ENCODE measurements around the gene OPCML. TPM values are rescaled to one million over a fixed set of nuclear protein-coding genes. Genes with fewer than 3 reads are reported as not detected.
A peak's percentile ranks its signal among the peaks of the same experiment; 100 is the strongest.

OPCML gene
- total RNA-seq, 1 donor from 2014 or later, result 1.2 TPM

DNA sequence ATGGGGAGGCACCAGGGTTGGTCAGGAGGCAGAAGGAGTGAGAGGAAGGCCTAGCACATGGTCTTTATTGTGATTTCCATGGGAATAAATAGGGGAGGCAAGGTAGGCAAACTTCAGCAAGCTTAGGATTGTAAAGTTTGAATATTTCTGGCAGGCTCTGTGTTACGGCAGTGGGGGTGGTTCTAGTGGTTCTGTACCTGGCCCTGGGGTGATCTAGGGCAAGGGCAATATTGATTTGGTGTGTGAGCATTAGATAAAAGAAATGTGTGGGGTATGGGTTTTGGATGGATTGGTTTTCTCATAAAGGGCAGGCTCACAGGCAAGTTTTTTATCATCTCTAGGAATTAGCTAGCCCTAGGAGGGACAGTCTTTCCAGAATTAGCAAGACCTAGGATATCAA, 584.0 kb downstream of the OPCML start:
- Mint-ChIP-seq H3K4me3 (no peak overlapping the region), H3K4me1 (peaks cover 8% of the 10 kb centered on the region), H3K36me3 (ENCODE audit: low read depth) (no peaks in the 10 kb centered on the region), H3K9me3 (no peaks in the 10 kb centered on the region), H3K27me3 (ENCODE audit: low read depth) (peaks cover 16% of the 10 kb centered on the region), H3K27ac (ENCODE audit: unreplicated experiment) (no peak overlapping the region)
- no peak for DNase-seq (ENCODE audit: low read depth, low spot score)
- TF ChIP-seq, protein P1, sequence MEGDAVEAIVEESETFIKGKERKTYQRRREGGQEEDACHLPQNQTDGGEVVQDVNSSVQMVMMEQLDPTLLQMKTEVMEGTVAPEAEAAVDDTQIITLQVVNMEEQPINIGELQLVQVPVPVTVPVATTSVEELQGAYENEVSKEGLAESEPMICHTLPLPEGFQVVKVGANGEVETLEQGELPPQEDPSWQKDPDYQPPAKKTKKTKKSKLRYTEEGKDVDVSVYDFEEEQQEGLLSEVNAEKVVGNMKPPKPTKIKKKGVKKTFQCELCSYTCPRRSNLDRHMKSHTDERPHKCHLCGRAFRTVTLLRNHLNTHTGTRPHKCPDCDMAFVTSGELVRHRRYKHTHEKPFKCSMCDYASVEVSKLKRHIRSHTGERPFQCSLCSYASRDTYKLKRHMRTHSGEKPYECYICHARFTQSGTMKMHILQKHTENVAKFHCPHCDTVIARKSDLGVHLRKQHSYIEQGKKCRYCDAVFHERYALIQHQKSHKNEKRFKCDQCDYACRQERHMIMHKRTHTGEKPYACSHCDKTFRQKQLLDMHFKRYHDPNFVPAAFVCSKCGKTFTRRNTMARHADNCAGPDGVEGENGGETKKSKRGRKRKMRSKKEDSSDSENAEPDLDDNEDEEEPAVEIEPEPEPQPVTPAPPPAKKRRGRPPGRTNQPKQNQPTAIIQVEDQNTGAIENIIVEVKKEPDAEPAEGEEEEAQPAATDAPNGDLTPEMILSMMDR (conservative IDR thresholded peaks at IDR 0.05), result no peak

DNA sequence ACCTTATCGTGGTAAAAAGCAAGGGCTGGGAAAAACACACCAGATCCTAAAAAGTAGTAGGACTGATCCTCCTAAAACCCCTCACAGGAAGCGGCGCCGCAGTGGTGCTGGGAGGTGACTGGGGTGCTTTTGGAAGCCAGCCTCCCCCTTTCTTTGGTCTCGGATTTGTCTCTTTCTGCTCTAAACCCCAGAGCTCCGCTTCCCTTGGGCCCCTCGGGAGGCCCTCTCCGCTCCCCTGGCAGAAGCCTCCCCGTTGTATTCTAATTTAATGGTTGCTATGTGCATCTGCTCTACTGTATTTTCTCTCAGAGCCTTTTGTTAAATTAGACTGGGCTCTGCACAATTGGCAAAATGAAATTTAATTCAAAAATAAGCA, 587.7 kb downstream of the OPCML start:
- DNase-seq (ENCODE audit: low read depth, low spot score), result no peak
- TF ChIP-seq, protein P1 (conservative IDR thresholded peaks at IDR 0.05), result no peak
- H3K4me3 Mint-ChIP-seq, result peak overlapping the region; percentile 88
- no peaks in the 10 kb centered on the region for H3K36me3 Mint-ChIP-seq (ENCODE audit: low read depth)
- no peak overlapping the region for H3K27ac Mint-ChIP-seq (ENCODE audit: unreplicated experiment)
- no peaks in the 10 kb centered on the region for H3K9me3 Mint-ChIP-seq
- peaks cover 18% of the 10 kb centered on the region for H3K4me1 Mint-ChIP-seq
- H3K27me3 Mint-ChIP-seq (ENCODE audit: low read depth), result peaks cover 39% of the 10 kb centered on the region

DNA sequence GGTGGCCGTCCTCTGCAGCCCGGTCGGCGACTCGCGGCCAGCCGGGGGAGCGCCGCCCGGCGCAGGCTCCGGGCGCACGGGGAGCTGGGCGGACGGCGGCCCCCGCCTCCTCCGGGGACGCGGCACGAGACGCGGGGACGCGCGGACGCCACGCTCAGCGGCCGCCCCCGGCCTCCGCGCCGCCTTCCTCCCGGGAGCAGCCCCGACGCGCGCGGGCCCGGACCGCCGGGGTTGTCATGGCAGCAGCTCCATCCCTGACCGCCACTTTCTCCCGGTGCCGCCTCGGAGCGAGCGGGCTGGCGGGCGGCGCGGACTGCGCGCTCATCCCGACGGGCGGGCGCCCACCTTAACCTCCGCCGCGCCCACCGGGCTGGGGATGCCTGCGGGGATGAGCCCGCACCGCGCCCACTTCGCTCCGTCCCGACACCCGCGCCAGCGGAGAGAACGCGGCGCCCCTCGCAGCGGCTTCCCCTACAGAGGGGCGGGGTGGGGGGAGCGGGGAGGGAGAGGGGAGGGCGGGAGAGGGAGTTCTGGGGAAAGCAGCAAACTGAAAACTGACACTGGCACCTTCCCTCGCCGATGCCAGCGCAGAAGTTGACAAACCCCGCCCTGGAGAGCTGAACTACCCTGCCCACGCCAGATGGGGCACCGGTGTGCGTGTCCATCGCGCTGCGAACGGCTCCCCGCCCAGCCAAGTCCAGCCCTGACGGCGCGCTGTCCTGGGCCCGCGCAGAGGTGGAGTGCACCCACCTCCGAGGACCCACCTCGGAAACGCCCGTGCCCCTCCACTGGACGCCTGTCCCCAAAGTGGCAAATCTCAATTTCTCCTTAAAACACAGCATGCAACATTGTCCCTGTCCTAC, 588.4 kb downstream of the OPCML start:
- TF ChIP-seq, protein P1 (conservative IDR thresholded peaks at IDR 0.05), result peak; percentile 29
- DNase-seq (ENCODE audit: low read depth, low spot score), result peak; percentile 23
- H3K27me3 Mint-ChIP-seq (ENCODE audit: low read depth), result peaks cover 39% of the 10 kb centered on the region

DNA sequence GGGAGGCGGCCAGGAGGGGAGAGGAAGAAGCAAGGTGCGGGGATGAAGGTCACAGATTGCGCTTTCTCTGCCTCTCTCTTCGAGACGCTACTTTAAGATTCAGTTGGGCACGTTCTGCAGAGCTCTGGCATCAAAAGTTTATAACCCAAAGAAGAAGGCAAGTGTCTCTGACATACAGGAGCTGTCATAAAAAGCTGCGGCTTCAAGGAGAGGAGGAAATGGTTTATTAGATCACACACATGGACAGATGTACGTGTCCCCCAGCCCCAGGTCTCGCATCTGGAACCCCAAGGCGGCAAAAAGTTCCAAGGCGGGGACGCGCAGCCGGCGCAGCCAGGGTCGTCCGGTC, 589.0 kb downstream of the OPCML start:
- Mint-ChIP-seq H3K9me3 (no peaks in the 10 kb centered on the region), H3K27me3 (ENCODE audit: low read depth) (peaks cover 39% of the 10 kb centered on the region), H3K4me3 (peak overlapping the region; percentile 88), H3K27ac (ENCODE audit: unreplicated experiment) (no peak overlapping the region), H3K4me1 (peaks cover 18% of the 10 kb centered on the region), H3K36me3 (ENCODE audit: low read depth) (no peaks in the 10 kb centered on the region)
- TF ChIP-seq, protein P1 (conservative IDR thresholded peaks at IDR 0.05), result no peak
- peak; percentile 20 for DNase-seq (ENCODE audit: low read depth, low spot score)

More for the DNA sequence above, 588.4 kb downstream of the OPCML start:
- Mint-ChIP-seq H3K9me3 (no peaks in the 10 kb centered on the region), H3K4me3 (peak overlapping the region; percentile 88), H3K4me1 (peaks cover 18% of the 10 kb centered on the region), H3K27ac (ENCODE audit: unreplicated experiment) (no peak overlapping the region), H3K36me3 (ENCODE audit: low read depth) (no peaks in the 10 kb centered on the region)

DNA sequence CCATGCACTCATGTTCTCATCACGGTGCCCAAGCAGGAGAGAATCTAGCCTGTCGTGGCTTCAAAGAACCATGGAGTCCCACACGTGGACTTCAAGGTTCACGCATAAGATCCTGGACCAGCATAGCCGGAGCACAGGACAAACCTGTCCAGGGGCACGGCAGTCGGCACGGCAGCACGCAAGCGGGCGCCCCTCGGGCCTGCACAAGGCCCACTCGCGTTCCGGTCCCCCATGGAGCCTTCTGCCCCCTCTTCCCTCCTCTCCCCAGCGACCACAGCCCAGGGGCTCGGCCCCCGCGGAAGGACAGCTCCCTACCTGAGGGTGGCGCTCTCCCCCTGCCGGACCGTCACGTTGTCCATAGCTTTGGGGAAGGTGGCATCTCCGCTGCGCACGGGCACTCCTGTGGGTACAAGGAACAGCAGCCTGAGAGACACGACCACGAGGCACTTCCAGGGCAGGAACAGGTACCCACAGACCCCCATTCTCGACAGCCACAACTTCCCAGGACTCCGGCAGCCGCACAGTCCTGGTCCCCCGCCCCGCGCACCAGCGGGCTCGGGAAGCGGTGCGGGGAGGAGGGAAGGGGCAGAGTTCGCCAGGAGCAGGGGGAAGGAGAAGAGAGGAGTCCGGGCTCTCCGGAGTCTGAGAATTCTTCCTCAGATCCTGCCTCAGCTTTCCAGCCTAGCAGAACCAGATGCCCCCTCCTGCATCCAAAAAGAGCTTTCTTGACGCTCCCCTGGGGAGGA, 589.5 kb downstream of the OPCML start:
- Mint-ChIP-seq H3K4me3 (peak overlapping the region; percentile 88), H3K27me3 (ENCODE audit: low read depth) (peaks cover 39% of the 10 kb centered on the region), H3K4me1 (peaks cover 18% of the 10 kb centered on the region), H3K9me3 (no peaks in the 10 kb centered on the region), H3K27ac (ENCODE audit: unreplicated experiment) (no peak overlapping the region), H3K36me3 (ENCODE audit: low read depth) (no peaks in the 10 kb centered on the region)
- peak; percentile 23 for DNase-seq (ENCODE audit: low read depth, low spot score)
- TF ChIP-seq, protein P1 (conservative IDR thresholded peaks at IDR 0.05), result peak; percentile 44

All from neural crest cell (in vitro differentiated cells).